DMS153 (cell line): ENCODE measurements around the gene NAT16.
"Not testable (repeated sequence)": the region's sequence is repeated elsewhere in the genome, so short reads cannot be mapped to it uniquely, and the experiment has no call there.

Source experiments
- DNase-seq: peaks from one replicate; lab custom pipeline; 2025; lab: John Stamatoyannopoulos, UW

The NAT16 gene

DNA sequence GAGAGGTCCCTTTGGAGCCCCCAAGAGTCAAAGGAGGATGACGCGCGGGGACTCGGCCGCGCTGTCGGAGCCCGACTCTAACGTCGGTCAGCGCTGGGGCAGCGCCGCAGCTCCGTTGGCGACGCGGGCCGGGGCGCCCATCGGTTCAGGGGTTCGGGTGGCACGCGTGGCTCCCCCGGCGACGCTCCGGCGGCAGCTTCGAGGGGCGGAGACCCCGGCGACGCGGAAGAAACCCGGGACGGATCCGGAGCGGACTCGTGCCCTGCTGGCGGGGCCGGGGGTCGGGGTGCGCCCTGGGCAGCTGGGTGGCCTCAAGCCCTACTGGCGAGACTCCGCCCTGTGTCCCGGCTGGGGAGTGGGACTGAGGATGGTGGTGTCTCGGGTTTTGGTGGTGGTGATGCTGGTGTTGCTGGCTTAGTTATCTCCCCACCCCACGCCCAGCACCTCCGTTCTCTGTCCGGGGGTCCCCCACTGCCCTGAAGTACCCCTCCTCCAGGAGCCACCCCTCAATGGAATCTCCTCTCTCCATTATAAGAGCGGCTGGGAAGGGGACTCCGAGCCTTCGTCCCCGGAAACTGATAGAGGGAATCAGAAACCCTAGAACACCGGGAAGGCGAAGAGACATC lies at the start of gene NAT16:
Gene NAT16 (minus strand): TSS at position 164 of the 626 bp plus-strand sequence. CDS start 5,486 bp downstream, outside the sequence.
- DNase-seq = no peak

- no peak for DNase-seq
Observed at GRCh38 chr7:101226721-101227120, 46.6 kb upstream of the NAT16 start.

DNA sequence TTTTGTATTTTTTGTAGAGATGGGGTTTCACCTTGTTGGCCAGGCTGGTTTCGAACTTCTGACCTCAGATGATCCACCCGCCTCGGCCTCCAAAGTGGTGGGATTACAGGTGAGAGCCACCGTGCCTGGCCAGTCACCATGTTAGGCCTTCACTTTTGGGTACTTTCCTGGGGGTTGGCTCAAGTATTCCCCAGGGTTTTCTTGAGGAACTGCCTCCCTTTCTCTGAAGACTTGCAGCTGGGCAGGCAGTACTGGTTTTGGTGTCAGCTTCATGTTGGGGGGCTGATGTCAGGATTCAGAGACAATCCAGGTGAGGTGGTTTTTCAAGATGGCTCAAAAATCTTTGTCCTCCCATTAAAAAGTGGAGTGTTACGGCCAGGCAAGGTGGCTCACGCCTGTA lies 45.6 kb upstream of the NAT16 start:
- DNase-seq = no peak

- DNase-seq = no peak
Observed at GRCh38 chr7:101223528-101223927, 43.4 kb upstream of the NAT16 start.

GRCh38 chr7:101222275-101222830 lies 42.3 kb upstream of the NAT16 start:
- no peak for DNase-seq

- no peak for DNase-seq
Observed at GRCh38 chr7:101220295-101220694, 40.2 kb upstream of the NAT16 start.

DNA sequence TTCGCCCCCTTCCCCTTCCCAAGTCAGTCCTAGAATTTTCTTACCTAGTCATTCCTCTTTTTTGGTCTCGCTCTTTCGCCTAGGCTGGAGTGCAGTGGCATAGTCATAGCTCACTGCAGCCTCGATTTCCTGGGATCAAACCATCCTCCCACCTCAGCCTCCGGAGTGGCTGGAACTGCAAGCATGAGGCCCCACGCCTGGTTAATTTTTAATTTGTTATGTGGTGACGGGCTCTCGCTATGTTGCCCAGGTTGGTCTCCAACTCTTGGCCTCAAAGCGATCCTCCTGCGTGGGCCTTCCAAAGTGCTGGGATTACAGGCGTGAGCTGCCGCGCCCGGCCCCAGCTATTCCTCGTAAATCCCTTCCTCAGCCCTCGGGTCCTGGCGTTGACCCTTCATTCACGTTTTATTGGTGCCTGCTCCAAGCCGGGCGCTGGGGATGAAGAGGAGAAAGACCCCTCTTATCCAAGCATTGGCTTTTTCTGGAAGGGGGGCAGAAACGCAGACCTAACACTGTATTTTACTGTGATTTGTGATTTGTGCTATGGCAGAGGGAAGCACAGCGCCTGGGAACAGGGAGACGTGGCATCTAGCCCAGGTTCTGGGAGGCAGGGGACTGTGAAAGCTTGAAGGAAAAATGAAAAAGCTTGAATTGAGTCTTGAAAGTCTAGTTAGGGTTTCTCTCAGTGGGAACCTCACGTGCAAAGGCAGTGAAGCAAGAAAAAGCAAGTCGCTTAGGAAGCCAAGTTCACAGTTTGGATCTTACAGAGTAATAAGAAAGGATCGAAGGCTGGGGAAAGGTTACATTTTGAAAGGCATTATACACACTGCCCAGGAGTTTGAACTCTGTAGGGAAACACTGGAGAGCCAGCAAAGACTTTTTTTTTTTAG lies 38.4 kb upstream of the NAT16 start:
- no peak for DNase-seq

- peak; percentile 95 for DNase-seq
Observed at GRCh38 chr7:101217388-101218235, 37.5 kb upstream of the NAT16 start, which contains the start of the genes PLOD3 and ZNHIT1. PLOD3 (minus strand) TSS chr7:101217581; CDS start chr7:101217274, 307 bp downstream. ZNHIT1 (plus strand) TSS chr7:101218165; CDS start chr7:101218196, 31 bp downstream.

DNA sequence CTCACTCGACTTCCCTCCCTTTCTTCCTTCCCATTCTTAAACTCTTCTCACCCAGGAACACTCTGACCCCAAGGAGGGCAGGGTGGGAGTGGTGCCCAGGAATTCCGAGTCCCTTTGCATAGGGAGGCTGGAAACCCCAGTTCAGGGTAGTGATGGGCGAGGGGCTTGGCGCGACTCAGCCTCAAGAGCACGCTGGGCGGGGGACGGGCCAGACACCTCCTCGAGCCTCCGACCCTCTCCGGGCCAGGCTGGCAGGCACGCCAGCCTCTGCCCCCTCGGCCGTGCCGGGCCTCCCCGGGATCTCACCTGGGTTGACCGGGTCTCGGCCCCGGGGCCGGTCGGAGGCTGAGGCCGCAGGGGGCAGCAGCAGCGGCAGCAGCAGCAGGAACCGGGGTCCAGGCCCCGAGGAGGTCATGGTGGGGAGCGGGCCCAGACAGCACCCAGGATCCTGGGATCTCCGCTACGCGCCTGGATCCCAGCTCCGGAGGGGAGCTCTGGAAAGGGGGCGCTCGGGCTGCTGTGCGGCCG lies 36.8 kb upstream of the NAT16 start:
- DNase-seq = no peak

DNA sequence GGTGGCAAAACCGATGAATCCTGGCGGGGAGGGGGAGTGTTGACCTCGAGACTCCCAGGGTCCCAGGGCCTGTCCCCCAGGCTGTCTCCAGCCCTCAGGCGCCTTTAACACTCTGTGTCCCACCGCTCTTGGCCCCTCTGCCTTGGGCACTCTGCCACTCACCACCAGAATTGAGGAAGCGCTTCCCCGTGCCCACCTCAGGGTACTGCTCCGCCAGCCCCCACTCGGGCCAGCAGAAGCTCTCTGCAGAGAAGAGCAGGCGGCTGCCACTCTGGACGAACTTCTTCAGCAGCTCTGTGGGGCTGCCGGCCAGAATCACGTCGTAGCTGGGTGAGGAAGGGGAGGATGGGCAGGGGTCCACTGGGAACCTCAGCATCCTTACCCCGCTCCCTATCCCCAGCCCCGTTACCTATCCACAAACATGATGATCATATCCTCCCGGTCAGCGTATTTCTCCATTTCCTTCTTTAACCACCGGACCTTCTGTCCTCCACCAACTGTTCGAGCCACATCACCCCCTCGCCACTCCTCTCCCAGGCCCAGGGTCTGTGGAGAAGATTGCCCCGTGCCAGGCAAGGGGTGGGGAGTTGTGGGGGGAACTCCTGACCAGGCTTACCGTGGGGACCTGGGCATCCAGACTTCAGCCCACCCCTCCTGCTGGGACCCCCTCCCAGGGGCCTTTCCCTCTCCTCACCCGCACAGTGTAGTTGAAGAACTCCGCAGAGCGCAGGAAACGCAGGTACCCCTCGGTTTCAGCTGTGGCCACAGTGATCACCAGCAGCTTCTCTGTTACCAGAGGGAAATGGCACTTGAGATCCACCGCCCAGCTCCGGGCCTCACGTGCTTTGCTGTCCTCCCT lies 36.1 kb upstream of the NAT16 start:
- no peak for DNase-seq

DNA sequence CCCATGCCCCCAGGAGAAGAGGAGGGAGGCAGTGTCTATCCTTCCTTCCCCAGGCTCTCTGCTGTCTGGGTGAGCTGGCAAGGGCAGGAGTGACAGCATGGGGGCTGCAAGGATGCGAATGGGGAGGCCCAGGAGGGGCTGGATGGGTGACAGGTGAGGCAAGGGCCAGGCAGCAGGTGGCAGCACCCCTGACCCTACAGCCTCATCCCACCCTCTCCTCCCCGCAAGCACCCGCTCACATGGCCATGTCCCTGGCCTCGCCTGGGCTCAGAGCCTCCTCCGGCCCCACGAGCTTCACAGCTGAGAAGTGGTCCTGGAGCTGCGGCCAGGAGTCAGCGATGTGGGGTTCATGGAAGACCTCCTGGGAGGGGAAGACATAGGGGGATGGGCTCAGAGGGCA lies 31.9 kb upstream of the NAT16 start:
- no peak for DNase-seq

DNA sequence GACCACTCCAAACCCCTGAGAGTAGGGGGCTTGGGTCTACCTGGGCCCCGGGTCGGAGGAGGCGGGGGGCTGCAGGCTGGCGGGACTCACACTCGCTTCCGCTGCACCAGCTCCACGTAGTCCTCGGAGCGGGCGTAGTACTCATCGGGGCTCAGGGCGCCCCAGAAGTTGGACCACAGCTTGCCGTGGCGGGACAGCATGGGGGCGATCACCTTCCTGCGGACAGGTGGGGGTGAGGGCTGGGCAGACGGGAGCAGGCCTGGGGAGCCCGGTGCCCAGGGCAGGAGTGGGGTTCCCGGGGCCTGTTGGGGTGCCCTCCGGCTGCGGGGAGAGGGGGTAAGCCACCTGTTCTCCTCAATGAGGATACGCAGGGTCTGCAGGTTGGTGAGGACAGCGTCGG lies 31.4 kb upstream of the NAT16 start:
- DNase-seq = no peak

DNA sequence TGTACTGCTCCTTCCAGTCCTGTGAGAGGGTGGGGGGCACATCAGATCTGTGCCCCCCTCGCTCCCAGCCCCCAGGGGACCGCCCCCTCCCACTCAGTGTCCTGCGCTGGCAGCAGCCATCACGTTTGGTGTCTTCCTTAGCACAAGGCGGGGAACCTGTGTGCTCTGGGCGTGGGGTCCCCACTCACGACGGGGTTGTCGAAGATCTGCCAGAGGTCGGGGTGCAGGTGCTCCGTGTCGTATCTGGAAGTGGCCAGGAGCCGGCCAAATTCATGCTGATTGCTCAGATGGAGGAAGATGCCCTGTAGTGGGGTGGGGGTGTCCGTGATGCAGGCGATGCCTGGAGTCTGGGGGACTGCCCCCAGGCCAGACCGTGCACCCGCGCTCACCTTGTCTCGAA lies 30.1 kb upstream of the NAT16 start:
- no peak for DNase-seq

GRCh38 chr7:101208794-101209193 lies 28.7 kb upstream of the NAT16 start:
- no peak for DNase-seq

- no peak for DNase-seq
Observed at GRCh38 chr7:101207459-101207858, 27.4 kb upstream of the NAT16 start.

- DNase-seq = no peak
Observed at GRCh38 chr7:101206665-101207042, 26.6 kb upstream of the NAT16 start.

GRCh38 chr7:101205901-101206664 lies 26.0 kb upstream of the NAT16 start:
- DNase-seq = no peak

- DNase-seq = not testable (repeated sequence)
Observed at GRCh38 chr7:101203740-101204738, 23.9 kb upstream of the NAT16 start.

DNA sequence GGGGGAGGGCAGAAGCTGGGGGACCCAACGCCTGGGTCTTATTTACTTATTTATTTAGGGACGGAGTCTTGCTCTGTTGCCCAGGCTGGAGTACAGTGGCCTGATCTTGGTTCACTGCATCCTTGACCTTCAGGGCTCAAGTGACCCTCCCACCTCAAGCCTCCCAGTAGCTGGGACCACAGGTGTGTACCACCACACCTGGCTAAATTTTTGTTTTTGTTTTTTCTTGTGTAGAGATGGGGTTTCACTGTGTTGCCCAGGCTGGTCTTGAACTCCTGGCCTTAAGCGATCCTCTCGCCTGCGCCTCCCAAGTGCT lies 22.5 kb upstream of the NAT16 start:
- DNase-seq = no peak
